ENCODE results near the gene PLPPR3. TPM values are rescaled to one million over a fixed set of nuclear protein-coding genes. Genes with fewer than 3 reads are reported as not detected.

The PLPPR3 gene
- total RNA-seq, 2 donors from 2014 or later = 110 to 111 TPM

- 20 to 29% methylated on average over 13 to 28 of the region's 28 CpGs for WGBS, 2 experiments (ENCODE audit: insufficient coverage in 1 of 2, insufficient read length in 1 of 2)
- peak; percentile 49 for TF ChIP-seq CTCF (conservative IDR thresholded peaks at IDR 0.05)
- Histone ChIP-seq H3K9ac (ENCODE audit: extremely low read depth, low read length, poor library complexity, severe bottlenecking) (peak overlapping the region; percentile 98), H3K4me1 (ENCODE audit: control insufficient read depth, insufficient read depth, low read length) (peaks cover 27% of the 10 kb centered on the region), H3K4me3 (ENCODE audit: low read length) (peak overlapping the region; percentile 93), H3K36me3 (ENCODE audit: control insufficient read depth, insufficient read depth, low read length) (peaks cover 52% of the 10 kb centered on the region), H3K9me3 (ENCODE audit: control insufficient read depth, low read length) (no peaks in the 10 kb centered on the region), H3K27ac (ENCODE audit: low read depth, low read length) (peak overlapping the region; percentile 40), H3K27me3 (ENCODE audit: control insufficient read depth, insufficient read depth, low read length, poor library complexity, severe bottlenecking) (no peaks in the 10 kb centered on the region)
- Mint-ChIP-seq H3K36me3 (ENCODE audit: low read depth) (peaks cover 47% of the 10 kb centered on the region), H3K27me3 (ENCODE audit: insufficient read depth) (no peaks in the 10 kb centered on the region), H3K27ac (peak overlapping the region; percentile 93), H3K9me3 (no peaks in the 10 kb centered on the region), H3K4me1 (peaks cover 22% of the 10 kb centered on the region), H3K4me3 (peak overlapping the region; percentile 88)
- peak; percentile 77 for DNase-seq
Observed at GRCh38 chr19:799076-799881, 22.5 kb downstream of the PLPPR3 start.

GRCh38 chr19:798415-799075, 23.2 kb downstream of the PLPPR3 start:
- H3K36me3 Mint-ChIP-seq (ENCODE audit: low read depth) = peaks cover 41% of the 10 kb centered on the region

More at GRCh38 chr19:798415-799075, 23.2 kb downstream of the PLPPR3 start:
- H3K27ac ChIP-seq (ENCODE audit: low read depth, low read length) = peak overlapping the region; percentile 77
- Mint-ChIP-seq H3K4me3 (peak overlapping the region; percentile 88), H3K4me1 (peaks cover 22% of the 10 kb centered on the region), H3K9me3 (no peaks in the 10 kb centered on the region), H3K27me3 (ENCODE audit: insufficient read depth) (no peaks in the 10 kb centered on the region), H3K27ac (peak overlapping the region; percentile 96)
- H3K9ac ChIP-seq (ENCODE audit: extremely low read depth, low read length, poor library complexity, severe bottlenecking) = peak overlapping the region; percentile 98
- peak overlapping the region; percentile 93 for H3K4me3 ChIP-seq (ENCODE audit: low read length)
- DNase-seq = peak; percentile 57
- H3K36me3 ChIP-seq (ENCODE audit: control insufficient read depth, insufficient read depth, low read length) = peaks cover 45% of the 10 kb centered on the region
- no peak for TF ChIP-seq CTCF (conservative IDR thresholded peaks at IDR 0.05)
- no peaks in the 10 kb centered on the region for H3K9me3 ChIP-seq (ENCODE audit: control insufficient read depth, low read length)
- H3K27me3 ChIP-seq (ENCODE audit: control insufficient read depth, insufficient read depth, low read length, poor library complexity, severe bottlenecking) = no peaks in the 10 kb centered on the region
- WGBS, 2 experiments (ENCODE audit: insufficient coverage in 1 of 2, insufficient read length in 1 of 2) = 1% methylated on average over 19 to 44 of the region's 44 CpGs
- H3K4me1 ChIP-seq (ENCODE audit: control insufficient read depth, insufficient read depth, low read length) = peaks cover 27% of the 10 kb centered on the region
